OCI-LY3 (cell line): ENCODE data around the gene TEX14.

Experiments
- H2AFZ ChIP-seq: fragments of 200-600, 300-600 bp; shearing (Covaris generic); 2 replicates; pipeline ENCODE4 v1.6.0; 2014; ENCODE audit warnings: antibody characterized with exemption, low read depth, low read length
- H3K27ac ChIP-seq: fragments of 200-600, 300-600 bp; sonication (generic); 2 replicates; pipeline ENCODE4 v1.5.1; 2014; ENCODE audit warnings: mild to moderate bottlenecking, low read length, moderate library complexity, mixed read lengths
- H3K27me3 ChIP-seq: fragments of 200-600, 300-600 bp; sonication (generic); 2 replicates; pipeline ENCODE4 v1.6.1; 2014; ENCODE audit warnings: low read depth, low read length, mixed read lengths
- H3K36me3 ChIP-seq: fragments of 200-600, 300-600 bp; sonication (generic); replicated peaks from 2 replicates; pipeline ENCODE3; 2014; ENCODE audit warnings: low read depth, low read length, mixed read lengths
- H3K4me1 ChIP-seq: fragments of 300-600, 200-600 bp; sonication (generic); 2 replicates; pipeline ENCODE4 v1.6.1; 2014; ENCODE audit warnings: low read length, mixed read lengths
- H3K4me2 ChIP-seq: fragments of 200-600, 300-600 bp; sonication (generic); 2 replicates; pipeline ENCODE4 v1.6.1; 2014; ENCODE audit warnings: low read length, mixed read lengths
- H3K4me3 ChIP-seq: fragments of 300-600, 200-600 bp; sonication (generic); 2 replicates; pipeline ENCODE4 v1.5.1; 2014; ENCODE audit warnings: antibody characterized with exemption, mild to moderate bottlenecking, low read length, moderate library complexity
- H3K79me2 ChIP-seq: fragments of 300-600, 200-600 bp; shearing (Covaris generic); 2 replicates; pipeline ENCODE4 v1.6.1; 2014; ENCODE audit warnings: mild to moderate bottlenecking, low read length, mixed read lengths
- H3K9ac ChIP-seq: fragments of 300-600, 200-600 bp; shearing (Covaris generic); 2 replicates; pipeline ENCODE4 v1.6.0; 2014; ENCODE audit warnings: mild to moderate bottlenecking, low read length, moderate library complexity
- H3K9me3 ChIP-seq: fragments of 200-600, 300-600 bp; shearing (Covaris generic); 2 replicates; pipeline ENCODE4 v1.6.1; 2014; ENCODE audit warnings: low read length, mixed read lengths; ENCODE audit not compliant: insufficient read depth
- H4K20me1 ChIP-seq: fragments of 200-600, 300-600 bp; sonication (generic); 2 replicates; pipeline ENCODE4 v1.6.1; 2016; ENCODE audit warnings: low read length, mixed read lengths; ENCODE audit not compliant: insufficient read depth
- CTCF ChIP-seq: fragments of 200-600, 300-600 bp; sonication (generic); IDR thresholded peaks from 2 replicates; pipeline ENCODE4 v1.5.1; 2014; ENCODE audit warnings: antibody characterized with exemption, low read length, low read depth
- EZH2phosphoT487 ChIP-seq: fragments of 200-600 bp; shearing (Covaris generic); IDR thresholded peaks from 2 replicates; pipeline ENCODE4 v1.6.1; 2018; ENCODE audit warnings: antibody characterized with exemption, mixed run types, low read depth

Gene TEX14

GRCh38 chr17:58564971-58565370 lies 126.9 kb downstream of the TEX14 start:
- H3K9me3 ChIP-seq, result no peaks in the 10 kb centered on the region
- peaks cover 3% of the 10 kb centered on the region; the same call in 1 of the 2 replicates for H3K4me1 ChIP-seq
- no peaks in the 10 kb centered on the region for H4K20me1 ChIP-seq
- no peaks in the 10 kb centered on the region for H3K27me3 ChIP-seq
- no peak overlapping the region for H3K4me2 ChIP-seq
- TF ChIP-seq CTCF (no peak), EZH2phosphoT487 (no peak)
- H3K79me2 ChIP-seq, result no peaks in the 10 kb centered on the region
- H3K36me3 ChIP-seq, result no peaks in the 10 kb centered on the region
- no peak overlapping the region for H3K27ac ChIP-seq
- H3K9ac ChIP-seq, result no peak overlapping the region
- no peak overlapping the region for H2AFZ ChIP-seq
- H3K4me3 ChIP-seq, result no peak overlapping the region

DNA sequence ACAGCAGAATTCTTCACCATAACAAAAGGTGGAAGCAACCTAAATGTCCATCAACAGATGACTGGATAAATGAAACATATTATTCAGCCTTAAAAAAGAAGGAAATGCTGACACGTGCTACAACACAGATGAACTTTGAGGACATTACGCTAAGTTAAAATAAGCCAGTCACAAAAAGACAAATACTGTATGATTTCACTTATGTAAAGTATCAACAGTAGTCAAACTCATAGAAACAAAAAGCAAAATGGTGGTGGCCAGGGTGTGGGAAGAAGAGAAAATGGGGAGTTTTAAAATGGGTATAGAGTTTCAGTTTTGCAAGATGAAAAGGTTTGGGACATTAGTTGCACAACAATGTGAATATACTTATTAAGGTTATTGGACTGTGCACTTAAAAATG lies 127.6 kb downstream of the TEX14 start:
- TF ChIP-seq EZH2phosphoT487, result no peak

DNA sequence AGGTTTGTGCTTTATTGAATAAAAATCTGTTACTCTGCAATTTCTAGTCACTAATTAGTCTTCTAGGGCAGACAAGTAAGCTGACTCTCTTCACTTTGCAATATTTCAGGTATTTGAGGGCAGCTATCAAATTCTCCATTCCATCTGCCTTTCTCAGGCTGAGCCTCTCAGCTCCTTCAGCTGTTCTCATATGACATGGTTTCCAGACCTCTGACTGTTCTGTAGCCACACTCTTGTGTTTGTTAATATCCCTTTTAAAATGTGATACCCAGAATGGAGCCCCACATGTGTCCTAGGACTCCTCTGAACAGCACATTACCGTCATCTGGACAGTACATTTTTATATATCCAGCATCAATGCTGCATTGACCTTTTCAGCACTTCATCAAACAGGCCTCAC lies 131.3 kb downstream of the TEX14 start:
- H3K27ac ChIP-seq, result no peak overlapping the region
- H3K36me3 ChIP-seq, result no peaks in the 10 kb centered on the region
- H3K79me2 ChIP-seq, result no peaks in the 10 kb centered on the region
- no peak overlapping the region for H3K9ac ChIP-seq
- peaks cover 18% of the 10 kb centered on the region for H3K4me1 ChIP-seq
- no peak overlapping the region for H2AFZ ChIP-seq
- H3K9me3 ChIP-seq, result no peaks in the 10 kb centered on the region
- H4K20me1 ChIP-seq, result no peaks in the 10 kb centered on the region
- H3K4me2 ChIP-seq, result no peak overlapping the region
- H3K4me3 ChIP-seq, result no peak overlapping the region
- no peak for TF ChIP-seq CTCF
- no peak for TF ChIP-seq EZH2phosphoT487
- no peaks in the 10 kb centered on the region for H3K27me3 ChIP-seq

More for the DNA sequence above, 127.6 kb downstream of the TEX14 start:
- Histone ChIP-seq H3K9ac (no peak overlapping the region), H3K79me2 (no peaks in the 10 kb centered on the region), H3K27ac (no peak overlapping the region), H3K4me1 (peaks cover 3% of the 10 kb centered on the region; the same call in 1 of the 2 replicates), H4K20me1 (no peaks in the 10 kb centered on the region), H3K4me3 (no peak overlapping the region), H3K4me2 (no peak overlapping the region), H2AFZ (no peak overlapping the region), H3K27me3 (no peaks in the 10 kb centered on the region), H3K9me3 (no peaks in the 10 kb centered on the region), H3K36me3 (no peaks in the 10 kb centered on the region)

DNA sequence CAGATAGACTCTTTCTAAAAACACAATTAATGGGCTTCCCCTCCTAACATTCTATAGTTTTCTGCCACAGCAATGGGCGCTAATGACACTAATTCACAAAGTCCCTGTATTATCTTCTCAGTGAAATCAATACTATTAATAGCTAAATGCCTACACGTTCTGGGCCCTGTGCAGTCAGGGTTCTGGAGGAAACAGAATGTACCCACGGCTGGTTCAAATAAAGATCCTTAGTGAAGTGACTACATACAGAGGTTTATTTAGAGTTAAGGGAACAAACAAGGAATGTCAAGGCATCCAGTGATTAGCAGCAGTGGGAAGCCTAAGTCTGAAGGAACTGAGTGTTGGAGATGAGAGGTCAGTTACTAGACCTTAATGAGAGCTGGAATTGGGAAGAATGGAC lies 133.9 kb downstream of the TEX14 start:
- no peak for TF ChIP-seq EZH2phosphoT487
- no peak for TF ChIP-seq CTCF
- Histone ChIP-seq H3K4me3 (no peak overlapping the region), H2AFZ (no peak overlapping the region), H3K9ac (no peak overlapping the region), H3K27me3 (no peaks in the 10 kb centered on the region), H3K4me2 (no peak overlapping the region), H3K4me1 (peaks cover 15% of the 10 kb centered on the region), H3K79me2 (no peaks in the 10 kb centered on the region), H4K20me1 (no peaks in the 10 kb centered on the region), H3K27ac (no peak overlapping the region), H3K9me3 (no peaks in the 10 kb centered on the region), H3K36me3 (no peaks in the 10 kb centered on the region)
